ENCODE results near the gene WDPCP. TPM values are rescaled to one million over a fixed set of nuclear protein-coding genes. Genes with fewer than 3 reads are reported as not detected.

WDPCP gene
- total and polyA plus RNA-seq, 3 donors from 2014 or later: 8.3 to 23.5 (median 20.1) TPM

DNA sequence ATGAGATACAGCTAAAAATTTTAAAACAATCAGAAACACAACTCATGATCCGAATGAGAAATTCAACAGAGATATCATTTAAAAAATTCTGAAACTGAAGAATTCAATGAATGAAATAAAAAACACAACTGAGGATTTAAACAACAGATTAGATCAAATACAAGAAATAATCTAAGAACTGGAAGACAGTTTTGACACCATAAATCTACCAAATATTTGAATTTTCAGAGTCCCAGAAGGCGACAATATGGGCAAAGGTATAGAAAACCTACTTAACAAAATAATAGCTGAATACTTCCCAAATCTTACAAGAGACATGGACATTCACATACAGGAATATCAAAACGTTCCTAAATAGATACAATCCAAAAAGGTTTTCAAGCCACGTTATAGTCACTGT is 315.7 kb downstream of the WDPCP start:
- 90 to 94% methylated on average over 4 of the region's 4 CpGs for WGBS, 2 donors
- DNase-seq: no peak
- Histone ChIP-seq H3K4me3 (no peak overlapping the region), H3K27ac (no peak overlapping the region), H3K27me3 (no peaks in the 10 kb centered on the region), H3K9me3 (no peaks in the 10 kb centered on the region), H3K4me1 (no peaks in the 10 kb centered on the region), H3K36me3 (ENCODE audit: low read depth, missing control alignments) (no peaks in the 10 kb centered on the region)
- TF ChIP-seq, protein P1, sequence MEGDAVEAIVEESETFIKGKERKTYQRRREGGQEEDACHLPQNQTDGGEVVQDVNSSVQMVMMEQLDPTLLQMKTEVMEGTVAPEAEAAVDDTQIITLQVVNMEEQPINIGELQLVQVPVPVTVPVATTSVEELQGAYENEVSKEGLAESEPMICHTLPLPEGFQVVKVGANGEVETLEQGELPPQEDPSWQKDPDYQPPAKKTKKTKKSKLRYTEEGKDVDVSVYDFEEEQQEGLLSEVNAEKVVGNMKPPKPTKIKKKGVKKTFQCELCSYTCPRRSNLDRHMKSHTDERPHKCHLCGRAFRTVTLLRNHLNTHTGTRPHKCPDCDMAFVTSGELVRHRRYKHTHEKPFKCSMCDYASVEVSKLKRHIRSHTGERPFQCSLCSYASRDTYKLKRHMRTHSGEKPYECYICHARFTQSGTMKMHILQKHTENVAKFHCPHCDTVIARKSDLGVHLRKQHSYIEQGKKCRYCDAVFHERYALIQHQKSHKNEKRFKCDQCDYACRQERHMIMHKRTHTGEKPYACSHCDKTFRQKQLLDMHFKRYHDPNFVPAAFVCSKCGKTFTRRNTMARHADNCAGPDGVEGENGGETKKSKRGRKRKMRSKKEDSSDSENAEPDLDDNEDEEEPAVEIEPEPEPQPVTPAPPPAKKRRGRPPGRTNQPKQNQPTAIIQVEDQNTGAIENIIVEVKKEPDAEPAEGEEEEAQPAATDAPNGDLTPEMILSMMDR (IDR thresholded peaks at IDR 0.05): no peak
- TF ChIP-seq POLR2A (IDR thresholded peaks at IDR 0.05): no peak
- intact Hi-C loops (cut with DNase I; ENCODE audit: low total_unique reads): no loop called here

DNA sequence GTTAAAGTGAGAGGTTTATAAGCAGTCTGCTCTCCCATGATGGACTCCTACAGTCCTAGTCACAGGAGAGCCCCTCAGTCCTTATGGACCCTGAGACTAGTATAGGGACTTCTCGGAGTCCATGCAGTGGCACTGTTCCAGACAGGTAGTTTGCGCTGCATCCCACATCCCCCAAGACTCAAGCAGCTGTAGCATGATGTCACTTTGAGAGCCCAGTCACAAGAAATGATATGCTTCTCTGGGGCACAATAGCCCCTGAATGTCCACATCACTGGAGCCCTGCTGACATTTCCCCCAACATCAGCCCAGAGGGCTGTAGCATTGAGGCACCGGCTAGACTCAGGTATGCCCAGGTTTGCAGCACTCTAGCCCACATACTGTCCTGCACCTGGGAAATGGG is 317.6 kb downstream of the WDPCP start:
- WGBS, 2 donors: 91 to 100% methylated on average over 2 to 3 of the region's 3 CpGs
- H3K27ac ChIP-seq: no peak overlapping the region
- TF ChIP-seq, protein P1 (IDR thresholded peaks at IDR 0.05): no peak
- TF ChIP-seq POLR2A (IDR thresholded peaks at IDR 0.05): no peak

DNA sequence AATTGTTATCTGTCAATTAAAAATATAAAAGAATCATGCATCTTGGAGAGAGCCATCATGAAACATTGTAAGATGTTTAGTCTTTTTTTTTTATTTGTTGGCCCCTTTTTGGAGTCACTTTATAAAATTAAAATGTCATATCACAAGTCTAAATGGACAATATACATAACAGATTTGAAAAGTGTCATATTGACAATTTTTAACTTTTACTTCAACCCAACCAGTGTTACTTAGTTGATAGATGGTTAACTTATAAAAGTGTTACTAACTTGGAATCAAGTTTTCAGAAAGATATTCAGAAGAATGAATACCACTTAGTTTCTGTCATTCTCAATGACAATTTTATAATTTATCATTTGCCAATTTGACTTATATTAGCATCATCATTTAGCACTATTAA is 319.3 kb downstream of the WDPCP start:
- Histone ChIP-seq H3K36me3 (ENCODE audit: low read depth, missing control alignments) (no peaks in the 10 kb centered on the region), H3K27ac (no peak overlapping the region), H3K27me3 (no peaks in the 10 kb centered on the region), H3K4me3 (no peak overlapping the region), H3K4me1 (no peaks in the 10 kb centered on the region), H3K9me3 (no peaks in the 10 kb centered on the region)
- no peak for TF ChIP-seq POLR2A (IDR thresholded peaks at IDR 0.05)
- TF ChIP-seq, protein P1 (IDR thresholded peaks at IDR 0.05): no peak
- DNase-seq: no peak
- intact Hi-C loops (cut with DNase I; ENCODE audit: low total_unique reads): no loop called here

More for the DNA sequence above, 317.6 kb downstream of the WDPCP start:
- Histone ChIP-seq H3K9me3 (no peaks in the 10 kb centered on the region), H3K27me3 (no peaks in the 10 kb centered on the region), H3K4me1 (no peaks in the 10 kb centered on the region), H3K36me3 (ENCODE audit: low read depth, missing control alignments) (no peaks in the 10 kb centered on the region), H3K4me3 (no peak overlapping the region)
- no peak for DNase-seq
- intact Hi-C loops (cut with DNase I; ENCODE audit: low total_unique reads): no loop called here

DNA sequence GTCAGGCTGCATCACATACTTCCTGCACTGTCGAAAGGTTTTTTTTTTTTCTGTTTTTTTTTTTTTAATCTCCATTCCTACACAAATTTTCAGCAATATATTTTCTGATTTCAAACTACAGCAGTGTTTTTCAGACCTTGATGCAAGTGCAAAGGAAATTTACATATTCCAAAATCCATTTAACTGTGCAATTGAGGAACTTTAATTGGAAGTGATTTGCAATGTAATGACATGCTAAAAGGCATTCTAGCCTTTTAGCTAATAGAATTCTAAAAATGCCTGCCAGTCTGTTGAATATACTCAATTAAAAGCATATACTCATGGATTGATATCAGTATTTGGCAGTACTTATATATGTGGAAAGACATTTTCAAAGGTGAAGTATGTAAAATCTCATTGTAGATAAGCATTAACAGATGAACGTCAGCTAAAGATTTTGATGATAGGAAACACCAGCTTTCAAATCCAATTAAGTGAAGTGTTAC is 327.1 kb downstream of the WDPCP start:
- intact Hi-C loops (cut with DNase I; ENCODE audit: low total_unique reads): no loop called here
- no peak overlapping the region for H3K27ac ChIP-seq
- no peaks in the 10 kb centered on the region for H3K36me3 ChIP-seq (ENCODE audit: low read depth, missing control alignments)
- H3K27me3 ChIP-seq: no peaks in the 10 kb centered on the region
- no peak for TF ChIP-seq POLR2A (IDR thresholded peaks at IDR 0.05)
- TF ChIP-seq, protein P1 (IDR thresholded peaks at IDR 0.05): no peak
- H3K4me3 ChIP-seq: no peak overlapping the region
- no peaks in the 10 kb centered on the region for H3K4me1 ChIP-seq
- H3K9me3 ChIP-seq: no peaks in the 10 kb centered on the region
- DNase-seq: no peak
- WGBS, 2 donors: 76 to 77% methylated on average over 2 of the region's 2 CpGs

DNA sequence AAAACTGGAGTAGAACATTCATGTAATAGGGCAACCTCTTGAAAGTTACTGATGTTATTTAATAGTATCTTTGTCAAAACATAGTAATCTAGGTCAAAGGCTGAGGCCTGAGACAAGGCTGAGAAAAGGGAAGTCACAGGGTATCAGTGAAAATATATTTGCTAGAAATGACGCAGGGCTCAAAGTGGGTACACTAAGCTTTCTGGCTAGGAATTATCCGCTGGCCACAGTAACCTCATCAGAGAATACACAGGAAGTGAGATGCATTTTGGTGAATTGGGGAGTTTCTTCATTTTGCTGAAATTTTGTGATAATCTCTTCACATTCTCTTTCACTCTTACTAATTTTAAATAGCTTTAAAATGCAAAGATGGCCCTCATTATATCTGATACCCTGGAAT is 330.8 kb downstream of the WDPCP start:
- Histone ChIP-seq H3K27me3 (no peaks in the 10 kb centered on the region), H3K4me3 (no peak overlapping the region), H3K9me3 (no peaks in the 10 kb centered on the region), H3K4me1 (no peaks in the 10 kb centered on the region), H3K36me3 (ENCODE audit: low read depth, missing control alignments) (no peaks in the 10 kb centered on the region), H3K27ac (no peak overlapping the region)
- no peak for TF ChIP-seq POLR2A (IDR thresholded peaks at IDR 0.05)
- TF ChIP-seq, protein P1 (IDR thresholded peaks at IDR 0.05): no peak
- no peak for DNase-seq
- WGBS, 2 donors: 78 to 85% methylated on average over 2 of the region's 2 CpGs
- intact Hi-C loops (cut with DNase I; ENCODE audit: low total_unique reads): no loop called here
